Thyroid gland (tissue), 4 donors: ENCODE measurements around the gene SLC1A7.

Experiments
- POLR2A ChIP-seq, 2 donors: fragments of 450-650 bp; IDR thresholded peaks; one replicate each; pipeline ENCODE4 v1.6.1; 2017; ENCODE audit warnings: antibody characterized with exemption in 2 of 2, mild to moderate bottlenecking in 2 of 2, moderate library complexity in 1 of 2
- TF ChIP-seq, protein P1 (sequence below), 6 experiments: fragments of 200-600 bp in 3 of 6; fragments of 450-650 bp in 3 of 6; sonication (generic) in 3 of 6; IDR thresholded peaks; one replicate each; pipeline ENCODE4 v1.5.1; 2016 to 2019; ENCODE audit warnings: antibody characterized with exemption in 6 of 6, mild to moderate bottlenecking in 2 of 6, inconsistent platforms in 1 of 6, moderate library complexity in 1 of 6

DNA sequence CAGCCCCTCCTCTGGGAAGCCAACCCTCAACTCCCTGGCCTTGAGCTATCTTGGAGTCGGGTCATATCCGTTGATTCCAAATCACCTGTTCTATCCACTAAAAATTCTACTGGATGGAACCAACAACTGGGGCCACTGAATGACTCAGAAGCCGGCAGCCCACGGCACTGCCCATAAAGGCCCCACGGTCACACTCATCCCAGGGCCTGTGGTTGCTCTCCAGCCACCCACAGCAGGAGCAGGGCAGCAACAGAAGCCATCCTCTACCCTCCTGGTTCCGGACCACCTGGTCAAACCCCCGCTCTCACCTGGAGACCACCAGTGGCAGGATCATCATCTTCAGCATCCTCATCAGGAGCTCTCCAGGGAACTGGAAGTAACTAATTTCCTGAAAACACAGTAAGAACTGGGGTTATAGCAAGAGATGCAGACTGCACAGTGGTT, 8.4 kb downstream of the SLC1A7 start:
- TF ChIP-seq, protein P1, sequence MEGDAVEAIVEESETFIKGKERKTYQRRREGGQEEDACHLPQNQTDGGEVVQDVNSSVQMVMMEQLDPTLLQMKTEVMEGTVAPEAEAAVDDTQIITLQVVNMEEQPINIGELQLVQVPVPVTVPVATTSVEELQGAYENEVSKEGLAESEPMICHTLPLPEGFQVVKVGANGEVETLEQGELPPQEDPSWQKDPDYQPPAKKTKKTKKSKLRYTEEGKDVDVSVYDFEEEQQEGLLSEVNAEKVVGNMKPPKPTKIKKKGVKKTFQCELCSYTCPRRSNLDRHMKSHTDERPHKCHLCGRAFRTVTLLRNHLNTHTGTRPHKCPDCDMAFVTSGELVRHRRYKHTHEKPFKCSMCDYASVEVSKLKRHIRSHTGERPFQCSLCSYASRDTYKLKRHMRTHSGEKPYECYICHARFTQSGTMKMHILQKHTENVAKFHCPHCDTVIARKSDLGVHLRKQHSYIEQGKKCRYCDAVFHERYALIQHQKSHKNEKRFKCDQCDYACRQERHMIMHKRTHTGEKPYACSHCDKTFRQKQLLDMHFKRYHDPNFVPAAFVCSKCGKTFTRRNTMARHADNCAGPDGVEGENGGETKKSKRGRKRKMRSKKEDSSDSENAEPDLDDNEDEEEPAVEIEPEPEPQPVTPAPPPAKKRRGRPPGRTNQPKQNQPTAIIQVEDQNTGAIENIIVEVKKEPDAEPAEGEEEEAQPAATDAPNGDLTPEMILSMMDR (IDR thresholded peaks at IDR 0.05) = no peak
- TF ChIP-seq POLR2A (IDR thresholded peaks at IDR 0.05) = no peak
